Measurements from ENCODE around the gene CDC42BPG. TPM values are rescaled to one million over a fixed set of nuclear protein-coding genes. Genes with fewer than 3 reads are reported as not detected.

Gene CDC42BPG
- total and polyA plus RNA-seq, 9 of the 15 experiments (the other 6 are each of a cell fraction or from before 2014, with no cell fraction given) = 0.04 to 8.8 (median 2.1) TPM

DNA sequence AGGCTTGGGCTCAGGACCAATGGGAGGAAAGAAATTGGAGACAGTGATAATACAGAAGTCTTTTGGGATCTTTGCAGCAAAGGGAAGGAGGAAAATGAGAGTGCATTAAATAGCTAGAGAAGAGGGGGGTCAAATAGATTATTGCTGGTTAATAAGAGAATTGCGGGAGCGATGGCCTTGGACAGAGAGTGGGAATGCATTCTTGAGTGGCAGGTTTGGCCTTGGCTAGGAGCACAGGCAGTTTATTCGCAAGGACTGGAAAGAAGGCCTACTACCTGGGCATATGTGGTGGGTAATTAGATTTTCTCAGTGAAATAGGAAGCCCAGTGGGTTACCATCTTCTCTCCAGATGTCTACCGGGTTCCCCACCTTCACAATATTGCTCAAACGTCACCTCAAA, 30.6 kb downstream of the CDC42BPG start (continued):
- TF ChIP-seq, protein P1, sequence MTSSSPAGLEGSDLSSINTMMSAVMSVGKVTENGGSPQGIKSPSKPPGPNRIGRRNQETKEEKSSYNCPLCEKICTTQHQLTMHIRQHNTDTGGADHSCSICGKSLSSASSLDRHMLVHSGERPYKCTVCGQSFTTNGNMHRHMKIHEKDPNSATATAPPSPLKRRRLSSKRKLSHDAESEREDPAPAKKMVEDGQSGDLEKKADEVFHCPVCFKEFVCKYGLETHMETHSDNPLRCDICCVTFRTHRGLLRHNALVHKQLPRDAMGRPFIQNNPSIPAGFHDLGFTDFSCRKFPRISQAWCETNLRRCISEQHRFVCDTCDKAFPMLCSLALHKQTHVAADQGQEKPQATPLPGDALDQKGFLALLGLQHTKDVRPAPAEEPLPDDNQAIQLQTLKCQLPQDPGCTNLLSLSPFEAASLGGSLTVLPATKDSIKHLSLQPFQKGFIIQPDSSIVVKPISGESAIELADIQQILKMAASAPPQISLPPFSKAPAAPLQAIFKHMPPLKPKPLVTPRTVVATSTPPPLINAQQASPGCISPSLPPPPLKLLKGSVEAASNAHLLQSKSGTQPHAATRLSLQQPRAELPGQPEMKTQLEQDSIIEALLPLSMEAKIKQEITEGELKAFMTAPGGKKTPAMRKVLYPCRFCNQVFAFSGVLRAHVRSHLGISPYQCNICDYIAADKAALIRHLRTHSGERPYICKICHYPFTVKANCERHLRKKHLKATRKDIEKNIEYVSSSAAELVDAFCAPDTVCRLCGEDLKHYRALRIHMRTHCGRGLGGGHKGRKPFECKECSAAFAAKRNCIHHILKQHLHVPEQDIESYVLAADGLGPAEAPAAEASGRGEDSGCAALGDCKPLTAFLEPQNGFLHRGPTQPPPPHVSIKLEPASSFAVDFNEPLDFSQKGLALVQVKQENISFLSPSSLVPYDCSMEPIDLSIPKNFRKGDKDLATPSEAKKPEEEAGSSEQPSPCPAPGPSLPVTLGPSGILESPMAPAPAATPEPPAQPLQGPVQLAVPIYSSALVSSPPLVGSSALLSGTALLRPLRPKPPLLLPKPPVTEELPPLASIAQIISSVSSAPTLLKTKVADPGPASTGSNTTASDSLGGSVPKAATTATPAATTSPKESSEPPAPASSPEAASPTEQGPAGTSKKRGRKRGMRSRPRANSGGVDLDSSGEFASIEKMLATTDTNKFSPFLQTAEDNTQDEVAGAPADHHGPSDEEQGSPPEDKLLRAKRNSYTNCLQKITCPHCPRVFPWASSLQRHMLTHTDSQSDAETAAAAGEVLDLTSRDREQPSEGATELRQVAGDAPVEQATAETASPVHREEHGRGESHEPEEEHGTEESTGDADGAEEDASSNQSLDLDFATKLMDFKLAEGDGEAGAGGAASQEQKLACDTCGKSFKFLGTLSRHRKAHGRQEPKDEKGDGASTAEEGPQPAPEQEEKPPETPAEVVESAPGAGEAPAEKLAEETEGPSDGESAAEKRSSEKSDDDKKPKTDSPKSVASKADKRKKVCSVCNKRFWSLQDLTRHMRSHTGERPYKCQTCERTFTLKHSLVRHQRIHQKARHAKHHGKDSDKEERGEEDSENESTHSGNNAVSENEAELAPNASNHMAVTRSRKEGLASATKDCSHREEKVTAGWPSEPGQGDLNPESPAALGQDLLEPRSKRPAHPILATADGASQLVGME (CRISPR knock-in tag; IDR thresholded peaks at IDR 0.05) = no peak
- TF ChIP-seq ZNF3 (CRISPR knock-in tag; IDR thresholded peaks at IDR 0.05) (no peak), LARP7 (IDR thresholded peaks at IDR 0.05) (no peak)

DNA sequence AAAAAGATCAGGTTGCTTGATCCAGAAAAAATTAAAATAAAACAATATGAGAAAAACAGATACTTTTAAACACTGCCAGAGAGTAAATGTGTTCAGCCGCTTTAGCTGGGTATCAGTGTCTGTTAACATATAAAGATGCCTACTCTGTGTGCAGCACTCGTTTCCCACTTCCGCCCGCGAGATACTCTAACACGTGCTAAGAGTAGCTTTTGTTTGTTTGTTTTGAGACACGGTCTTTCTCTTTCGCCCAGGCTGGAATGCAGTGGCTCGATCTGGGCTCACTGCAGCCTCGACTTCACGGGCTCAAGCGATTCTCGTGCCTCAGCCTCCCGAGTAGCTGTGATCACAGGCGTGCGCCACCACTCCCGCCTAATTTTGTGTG, 33.6 kb downstream of the CDC42BPG start:
- Histone ChIP-seq H3K36me3 (ENCODE audit: control insufficient read depth, insufficient read depth, low read length) (peaks cover 34% of the 10 kb centered on the region; the same call in 2 of the 3 replicates), H3K79me2 (ENCODE audit: control insufficient read depth, insufficient read depth, low read length) (peaks cover 15% of the 10 kb centered on the region), H4K20me1 (replicated peaks; ENCODE audit: control insufficient read depth, insufficient read depth, low read length) (no peaks in the 10 kb centered on the region), H2AFZ (ENCODE audit: low read depth, low read length) (peak overlapping the region; percentile 97), H3K4me1 (replicated peaks in 1 of 2; ENCODE audit: control insufficient read depth in 2 of 2, insufficient read depth in 2 of 2, low read length in 2 of 2) (peaks cover 5 to 24% of the 10 kb centered on the region in 2 experiments), H3K27me3 (ENCODE audit: control insufficient read depth in 2 of 2, insufficient read depth in 2 of 2, low read length in 2 of 2) (no peaks in the 10 kb centered on the region), H3K9me3 (replicated peaks; ENCODE audit: control insufficient read depth, insufficient read depth, low read depth, low read length) (no peaks in the 10 kb centered on the region), H3K27ac (ENCODE audit: extremely low read depth, low read depth, low read length) (peak overlapping the region; percentile 43; the same call in 1 of the 3 replicates), H3K4me2 (ENCODE audit: insufficient read depth, low read length) (peak overlapping the region; percentile 79), H3K9me1 (ENCODE audit: control insufficient read depth, insufficient read depth, low read length) (no peaks in the 10 kb centered on the region), H3K4me3 (peak overlapping the region; percentile 90), H3K9ac (ENCODE audit: insufficient read depth in 1 of 2, low read depth in 2 of 2, low read length in 2 of 2) (peak overlapping the region; percentile 62 to 72; a peak in 3 of 4 replicates)
- in situ Hi-C loops (cut with MboI) (no loop called here), intact Hi-C loops (cut with micrococcal nuclease) (no loop called here)
- BruUV-seq (replicated peaks) = no TSS peak
- DNase-seq (ENCODE audit: extremely low read depth in 1 of 4, low spot score in 3 of 4) (no peak), ATAC-seq (peak; percentile 4), FAIRE-seq (no peak)
- CTCF ChIA-PET (ENCODE audit: low intra/inter-chr PET ratio) = no interaction called here
- POLR2A ChIA-PET = interaction anchor here (0.6 to 1.8 kb wide), 3 partner anchors 17 to 85 kb away, joined by 3 to 6 read pairs (median 3); partner anchors contain the start of gene SF1
- WGBS (ENCODE audit: insufficient coverage, low coverage, missing lambda C conversion rate) = 60% methylated on average over 17 of the region's 17 CpGs
- TF ChIP-seq EP300 (IDR thresholded peaks at IDR 0.05; ENCODE audit: low read length) (no peak), ZNF583 (CRISPR knock-in tag; IDR thresholded peaks at IDR 0.05) (no peak), NR2C1 (IDR thresholded peaks at IDR 0.05) (no peak), NR2C1 (tag; IDR thresholded peaks at IDR 0.05) (0 out of 2 replicates have a peak, but pooled peaks have one; percentile 7), NR4A1 (CRISPR knock-in tag; IDR thresholded peaks at IDR 0.05) (no peak), NR4A1 (tag; IDR thresholded peaks at IDR 0.05) (no peak), BDP1 (IDR thresholded peaks at IDR 0.05; ENCODE audit: insufficient read depth, insufficient read length) (no peak), SIN3B (IDR thresholded peaks at IDR 0.05; ENCODE audit: low read depth) (no peak), ASH1L (IDR thresholded peaks at IDR 0.05; ENCODE audit: borderline replicate concordance, low read depth, partially characterized antibody) (no peak), SNIP1 (IDR thresholded peaks at IDR 0.05; ENCODE audit: low read depth) (no peak), TRIM28 (IDR thresholded peaks at IDR 0.05) (0 out of 2 replicates have a peak, but pooled peaks have one; percentile 17), KHSRP (IDR thresholded peaks at IDR 0.05) (no peak), ZNF589 (CRISPR knock-in tag; IDR thresholded peaks at IDR 0.05; ENCODE audit: low read depth) (no peak), PML (IDR thresholded peaks at IDR 0.05; ENCODE audit: low read length) (no peak), TFAM (CRISPR knock-in tag; conservative IDR thresholded peaks at IDR 0.05) (no peak)

Data from K562 (cell line).